K562 (cell line): ENCODE data around the gene SFRP5. TPM values are rescaled to one million over a fixed set of nuclear protein-coding genes. Genes with fewer than 3 reads are reported as not detected.
A peak's percentile ranks its signal among the peaks of the same experiment; 100 is the strongest.

Experiments used
- ATAC-seq: fragments of 200-7000 bp; cut with Tn5 transposase; 3 replicates; pipeline ENCODE4 v1.9.1; 2020; ENCODE audit warnings: moderate library complexity
- BruUV-seq: library from RNA; stranded (reverse); fragments of 400-500 nt; replicated peaks from 2 replicates; lab custom pipeline; 2021; lab: Mats Ljungman, UMichigan
- CTCF ChIA-PET: fragments of 300-600 bp; formaldehyde crosslinking; extraction: SDS; loops from one replicate; lab custom pipeline; 2021; ENCODE audit warnings: low intra/inter-chr PET ratio; lab: Yijun Ruan, JAX
- POLR2A ChIA-PET: fragments of 300-600, 350-650 bp; sonication (Branson Sonifier 250); formaldehyde crosslinking; extraction: SDS; loops from one replicate; lab custom pipeline; 2021; ENCODE audit warnings: antibody characterized with exemption, inconsistent platforms; lab: Yijun Ruan, JAX
- DNase-seq, 4 experiments: peaks; one replicate each; pipeline versions ENCODE4 v3.0.0 to v3.0.0-alpha.2; 2011 to 2018; ENCODE audit warnings: low spot score in 3 of 4, mixed read lengths in 3 of 4; ENCODE audit errors: extremely low read depth in 1 of 4
- FAIRE-seq: peaks from 2 replicates; lab custom pipeline; 2011; peaks lifted over from hg19 to GRCh38; lab: Jason Lieb, UNC
- H2AFZ ChIP-seq: 2 replicates; pipeline ENCODE4 v1.6.0; 2011; ENCODE audit warnings: low read depth, low read length, control low read depth, inconsistent platforms
- H3K27ac ChIP-seq: fragments of 200-600 bp; 3 replicates; pipeline ENCODE4 v1.8.0; 2011; ENCODE audit warnings: low read depth, mild to moderate bottlenecking, control low read depth, inconsistent platforms, low read length, moderate library complexity, mixed read lengths; ENCODE audit errors: extremely low read depth
- H3K27me3 ChIP-seq, 2 experiments: fragments of 300-600 bp in 1 of 2; 2 replicates in 1 of 2; 3 replicates in 1 of 2; pipeline versions ENCODE4 v1.6.0 to v1.8.0; 2011; ENCODE audit warnings: inconsistent platforms in 2 of 2, low read length in 2 of 2, mild to moderate bottlenecking in 1 of 2, mixed read lengths in 1 of 2, moderate library complexity in 1 of 2; ENCODE audit not compliant: control insufficient read depth in 2 of 2, insufficient read depth in 2 of 2
- H3K36me3 ChIP-seq: fragments of 300-600 bp; 3 replicates; pipeline ENCODE4 v1.8.0; 2011; ENCODE audit warnings: mild to moderate bottlenecking, low read length, inconsistent platforms; ENCODE audit not compliant: control insufficient read depth, insufficient read depth
- H3K4me1 ChIP-seq, 2 experiments: fragments of 200-600 bp in 1 of 2; replicated peaks in 1 of 2; 2 replicates in 1 of 2; 3 replicates in 1 of 2; pipeline versions ENCODE4 v1.5.1 to v1.8.0; 2011; ENCODE audit warnings: inconsistent platforms in 2 of 2, low read length in 2 of 2, mild to moderate bottlenecking in 1 of 2, mixed read lengths in 1 of 2, moderate library complexity in 1 of 2; ENCODE audit not compliant: control insufficient read depth in 2 of 2, insufficient read depth in 2 of 2
- H3K4me2 ChIP-seq: 2 replicates; pipeline ENCODE4 v1.6.1; 2011; ENCODE audit warnings: low read length, control low read depth, inconsistent platforms, mixed read lengths; ENCODE audit not compliant: insufficient read depth
- H3K4me3 ChIP-seq: fragments of 200-600 bp; sonication (generic), shearing (Covaris generic); 2 replicates; pipeline ENCODE4 v1.5.1; 2016; ENCODE audit warnings: control low read depth, inconsistent platforms
- H3K79me2 ChIP-seq: fragments of 200-600 bp; 3 replicates; pipeline ENCODE4 v1.8.0; 2011; ENCODE audit warnings: low read length, inconsistent platforms; ENCODE audit not compliant: control insufficient read depth, insufficient read depth
- H3K9ac ChIP-seq, 2 experiments: 2 replicates each; pipeline versions ENCODE4 v1.6.0 to v1.6.1; 2011; ENCODE audit warnings: low read depth in 2 of 2, low read length in 2 of 2, control low read depth in 1 of 2, inconsistent platforms in 1 of 2, mild to moderate bottlenecking in 1 of 2, mixed read lengths in 1 of 2; ENCODE audit not compliant: insufficient read depth in 1 of 2
- H3K9me1 ChIP-seq: one replicate; pipeline ENCODE4 v1.6.0; 2011; ENCODE audit warnings: inconsistent platforms, mild to moderate bottlenecking, low read length, moderate library complexity; ENCODE audit not compliant: control insufficient read depth, insufficient read depth
- H3K9me3 ChIP-seq: replicated peaks from 2 replicates; pipeline ENCODE4 v1.5.1; 2011; ENCODE audit warnings: low read depth, low read length, inconsistent platforms; ENCODE audit not compliant: control insufficient read depth, insufficient read depth
- H4K20me1 ChIP-seq: replicated peaks from 2 replicates; pipeline ENCODE4 v1.6.1; 2011; ENCODE audit warnings: low read length, inconsistent platforms, mixed read lengths; ENCODE audit not compliant: control insufficient read depth, insufficient read depth
- BRD4 ChIP-seq: fragments of 200-600 bp; sonication (generic); IDR thresholded peaks from 2 replicates; pipeline ENCODE4 v1.6.1; 2017; ENCODE audit warnings: inconsistent platforms
- E2F8 ChIP-seq: fragments of 450-650 bp; IDR thresholded peaks from 2 replicates; pipeline ENCODE4 v1.7.1; 2018; ENCODE audit warnings: mild to moderate bottlenecking, low read depth; ENCODE audit not compliant: partially characterized antibody
- ELF1 ChIP-seq: fragments of 200-800 bp; sonication (Bioruptor generic); IDR thresholded peaks from 2 replicates; pipeline ENCODE4 v1.6.1; 2016; ENCODE audit warnings: missing genetic modification characterization, missing compliant biosample characterization
- FOXK1 ChIP-seq: sonication (generic); formaldehyde crosslinking; IDR thresholded peaks from 2 replicates; pipeline ENCODE4 v1.8.0; 2022; ENCODE audit warnings: missing genetic modification reagents, mild to moderate bottlenecking, borderline replicate concordance
- GABPA ChIP-seq: fragments of 200-800 bp; sonication (Bioruptor generic); conservative IDR thresholded peaks from 2 replicates; pipeline ENCODE4 v1.6.1; 2016; ENCODE audit warnings: low read depth, missing genetic modification characterization, missing compliant biosample characterization
- GABPB1 ChIP-seq: sonication (generic); formaldehyde crosslinking; IDR thresholded peaks from 2 replicates; pipeline ENCODE4 v1.8.0; 2022; ENCODE audit warnings: mild to moderate bottlenecking, missing genetic modification reagents
- HCFC1 ChIP-seq: IDR thresholded peaks from 2 replicates; pipeline ENCODE4 v1.6.1; 2012; ENCODE audit warnings: low read depth, low read length, improper control_type of control experiment
- HDAC8 ChIP-seq: fragments of 450-650 bp; IDR thresholded peaks from 2 replicates; pipeline ENCODE4 v1.6.1; 2016; ENCODE audit warnings: mild to moderate bottlenecking, missing genetic modification characterization, moderate library complexity, missing compliant biosample characterization
- IRF9 ChIP-seq: fragments of 450-650 bp; IDR thresholded peaks from 2 replicates; pipeline ENCODE4 v1.6.1; 2016; ENCODE audit warnings: missing biosample characterization, missing genetic modification characterization
- JUN ChIP-seq, 2 experiments: sonication (generic) in 1 of 2; formaldehyde crosslinking in 1 of 2; IDR thresholded peaks; 2 replicates each; pipeline versions ENCODE4 v1.6.1 to v1.8.0; 2012 to 2022; ENCODE audit warnings: borderline replicate concordance in 2 of 2, mild to moderate bottlenecking in 2 of 2, improper control_type of control experiment in 1 of 2, low read depth in 1 of 2, low read length in 1 of 2, missing genetic modification reagents in 1 of 2
- MAFG ChIP-seq: fragments of 450-650 bp; conservative IDR thresholded peaks from 2 replicates; pipeline ENCODE4 v1.6.1; 2016; ENCODE audit warnings: missing genetic modification characterization, missing compliant biosample characterization
- PHB ChIP-seq: fragments of 250-450 bp; sonication (Bioruptor Pico); IDR thresholded peaks from 2 replicates; pipeline ENCODE4 v1.5.0; 2021
- PRMT5 ChIP-seq: sonication (generic); formaldehyde crosslinking; IDR thresholded peaks from 2 replicates; pipeline ENCODE4 v1.5.0; 2020; ENCODE audit warnings: missing genetic modification reagents
- SMC3 ChIP-seq: conservative IDR thresholded peaks from 2 replicates; pipeline ENCODE4 v1.6.1; 2011; ENCODE audit warnings: low read depth, low read length, improper control_type of control experiment; ENCODE audit not compliant: insufficient read depth
- XRCC5 ChIP-seq: fragments of 200-400 bp; formaldehyde crosslinking; IDR thresholded peaks from 2 replicates; pipeline ENCODE4 v1.6.1; 2017; ENCODE audit warnings: low read depth, mild to moderate bottlenecking, low read length
- ZNF445 ChIP-seq: fragments of 250-450 bp; sonication (Bioruptor Pico); IDR thresholded peaks from 2 replicates; pipeline ENCODE4 v1.4.0; 2020; ENCODE audit warnings: low read depth, mild to moderate bottlenecking, moderate library complexity
- WGBS: fragments of 100-300 bp; shearing (Covaris generic); methylation state at CpG from one replicate; pipeline ENCODE4 v1.1.6; 2016; ENCODE audit warnings: low coverage, mixed read lengths; ENCODE audit not compliant: insufficient coverage; ENCODE audit errors: missing lambda C conversion rate; 5-methylcytosine and 5-hydroxymethylcytosine counted together
- in situ Hi-C: fragments of 300-500 bp; cut with MboI; formaldehyde crosslinking; loops from 4 replicates; pipeline ENCODE4 v1.15.0; 2018; ENCODE audit warnings: inconsistent platforms, mixed read lengths
- intact Hi-C: fragments of 100-400 bp; cut with micrococcal nuclease; formaldehyde crosslinking; loops from 2 replicates; pipeline ENCODE4 v1.14.2; 2022
- polyA plus RNA-seq, 8 experiments: library from polyadenylated mRNA; depleted of rRNA in 4 of 8; stranded (reverse) in 5 of 8; unstranded in 3 of 8; fragments of >200 nt; fragmentation: Nextera tagmentation in 2 of 8; fragmentation: Illumina TruSeq in 1 of 8; extraction: Ambion mirVana in 2 of 8; extraction: Trizol in 1 of 8; gene quantifications; 2 replicates each; pipeline versions ENCODE4 v1.2.1 to v1.2.3, GENCODE V29; 2011 to 2014; ENCODE audit warnings: inconsistent platforms in 1 of 8, missing spikeins in 1 of 8
- total RNA-seq, 7 experiments: library from RNA; depleted of rRNA in 6 of 7; stranded (reverse); fragments of >200 nt in 6 of 7; fragmentation: Illumina TruSeq in 2 of 7; extraction: Trizol in 2 of 7; gene quantifications; 2 replicates each; pipeline versions ENCODE4 v1.2.1 to v1.2.3, GENCODE V29; 2011 to 2021; ENCODE audit warnings: low replicate concordance in 1 of 7

The SFRP5 gene
- total and polyA plus RNA-seq, 9 of the 15 experiments (the other 6 are each of a cell fraction or from before 2014, with no cell fraction given), result 0.07 to 0.29 (median 0.13) TPM; not detected in 3

GRCh38 chr10:97736902-97737769 lies 34.7 kb downstream of the SFRP5 start, which contains the start of gene ZFYVE27:
ZFYVE27 (plus strand) TSS chr10:97737128; CDS start chr10:97738478, 1,350 bp downstream.
- peak within 1 kb of the TSS; percentile 90 for H3K27ac ChIP-seq
- H3K79me2 ChIP-seq, result peaks cover 44% of the 10 kb centered on the region
- H4K20me1 ChIP-seq, result peaks cover 6% of the 10 kb centered on the region; the same call in 1 of the 2 replicates
- H3K4me2 ChIP-seq, result peak within 1 kb of the TSS; percentile 92
- DNase-seq (peak; percentile 96 to 99 (median 98)), FAIRE-seq (peak; percentile 85), ATAC-seq (peak; percentile 89)
- ChIA-PET CTCF (no interaction called here), POLR2A (interaction anchor here (0.6 to 1.6 kb wide), 10 partner anchors 8 to 318 kb away, joined by 3 to 5 read pairs (median 4); partner anchors contain the start of gene AVPI1)
- intact Hi-C loops (no loop called here), in situ Hi-C loops (no loop called here)
- peaks cover 24% of the 10 kb centered on the region for H3K36me3 ChIP-seq
- 1% methylated on average over 53 of the region's 72 CpGs for WGBS
- H3K9ac ChIP-seq, result peak within 1 kb of the TSS; percentile 94 to 97
- no peaks in the 10 kb centered on the region; the same call in 1 of the 2 replicates for H3K9me3 ChIP-seq
- H2AFZ ChIP-seq, result peak within 1 kb of the TSS; percentile 98
- no peaks in the 10 kb centered on the region for H3K27me3 ChIP-seq
- H3K4me1 ChIP-seq, result peaks cover 15 to 17% of the 10 kb centered on the region in 2 experiments; a peak in 4 of 5 replicates
- H3K9me1 ChIP-seq, result no peaks in the 10 kb centered on the region
- peak within 1 kb of the TSS; percentile 84 for H3K4me3 ChIP-seq
- BruUV-seq, result TSS peak; percentile 51
- TF ChIP-seq MAFG (tag) (no peak), ELF1 (tag) (peak; percentile 89), PRMT5 (CRISPR knock-in tag) (no peak), SMC3 (no peak), PHB (CRISPR knock-in tag) (no peak), BRD4 (no peak), E2F8 (peak; percentile 56), IRF9 (tag) (no peak; the same call in 1 of the 2 replicates), XRCC5 (no peak), GABPA (peak; percentile 64), JUN (IDR thresholded peaks at IDR 0.05; ENCODE audit: borderline replicate concordance, low read depth, low read length) (peak; percentile 96), JUN (CRISPR knock-in tag; IDR thresholded peaks at IDR 0.05; ENCODE audit: borderline replicate concordance) (peak; percentile 82; the same call in 1 of the 2 replicates), GABPB1 (peak; percentile 78), HDAC8 (tag) (0 out of 2 replicates have a peak, but pooled peaks have one; percentile 1), ZNF445 (CRISPR knock-in tag) (no peak), HCFC1 (peak; percentile 35; the same call in 1 of the 2 replicates), FOXK1 (CRISPR knock-in tag) (no peak)
